ENCODE measurements around the gene ALDOB.

The ALDOB gene

DNA sequence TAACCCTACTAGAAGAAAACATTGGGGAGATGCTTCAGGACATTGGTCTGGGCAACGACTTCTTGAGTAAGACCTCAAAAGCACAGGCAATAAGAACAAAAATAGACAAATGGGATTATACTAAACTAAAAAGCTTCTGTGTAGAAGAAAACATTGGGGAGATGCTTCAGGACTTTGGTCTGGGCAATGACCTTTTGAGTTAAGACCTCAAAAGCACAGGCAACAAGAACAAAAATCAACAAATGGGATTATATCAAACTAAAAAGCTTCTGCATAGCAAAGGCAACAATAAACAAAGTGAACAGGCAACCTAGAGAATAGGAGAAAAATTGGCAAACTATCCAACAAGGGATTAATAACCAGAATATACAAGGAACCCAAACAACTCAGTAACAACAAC is 40.9 kb downstream of the ALDOB start:
- Histone ChIP-seq H4K91ac (ENCODE audit: low read depth, low read length, poor library complexity) (no peak overlapping the region), H3K18ac (ENCODE audit: low read length) (no peak overlapping the region), H3K79me1 (ENCODE audit: low read depth, low read length) (peaks cover 5% of the 10 kb centered on the region), H2AK5ac (ENCODE audit: low read depth, low read length) (no peak overlapping the region), H2BK5ac (ENCODE audit: low read length) (no peak overlapping the region), H2BK120ac (ENCODE audit: low read depth, low read length) (no peak overlapping the region), H3K27me3 (ENCODE audit: control insufficient read depth in 3 of 3, insufficient read depth in 3 of 3, low read depth in 1 of 3, low read length in 3 of 3) (no peaks in the 10 kb centered on the region), H3K4me3 (ENCODE audit: low read length in 2 of 2) (no peak overlapping the region), H3K23ac (ENCODE audit: low read depth, low read length, poor library complexity) (no peak overlapping the region), H4K8ac (ENCODE audit: low read depth, low read length) (no peak overlapping the region), H3K4ac (ENCODE audit: low read length) (no peak overlapping the region), H3K27ac (replicated peaks; ENCODE audit: low read length) (no peak overlapping the region), H3K9me3 (replicated peaks in 1 of 2; ENCODE audit: control insufficient read depth in 2 of 2, insufficient read depth in 1 of 2, low read depth in 1 of 2, low read length in 2 of 2) (peaks cover 6 to 47% of the 10 kb centered on the region in 2 donors), H3K9ac (ENCODE audit: low read depth, low read length, poor library complexity) (no peak overlapping the region), H2AFZ (ENCODE audit: low read length) (no peak overlapping the region), H3K4me1 (ENCODE audit: control insufficient read depth in 2 of 2, insufficient read depth in 1 of 2, low read depth in 1 of 2, low read length in 2 of 2) (no peaks in the 10 kb centered on the region), H3K14ac (ENCODE audit: low read length) (no peak overlapping the region), H3K36me3 (replicated peaks in 1 of 2; ENCODE audit: control insufficient read depth in 2 of 2, insufficient read depth in 2 of 2, low read length in 2 of 2) (peaks cover 4 to 50% of the 10 kb centered on the region in 2 donors), H2BK15ac (ENCODE audit: low read length) (no peak overlapping the region), H2BK12ac (ENCODE audit: low read length) (no peak overlapping the region), H3K4me2 (ENCODE audit: insufficient read depth, low read length, poor library complexity, severe bottlenecking) (no peak overlapping the region)
- no CpG with 5 or more reads among the region's 1 CpG for WGBS, 2 donors (ENCODE audit: extremely low coverage in 2 of 2, insufficient read length in 2 of 2, insufficient replicate concordance in 1 of 2)
- DNase-seq (ENCODE audit: low spot score), result no peak

DNA sequence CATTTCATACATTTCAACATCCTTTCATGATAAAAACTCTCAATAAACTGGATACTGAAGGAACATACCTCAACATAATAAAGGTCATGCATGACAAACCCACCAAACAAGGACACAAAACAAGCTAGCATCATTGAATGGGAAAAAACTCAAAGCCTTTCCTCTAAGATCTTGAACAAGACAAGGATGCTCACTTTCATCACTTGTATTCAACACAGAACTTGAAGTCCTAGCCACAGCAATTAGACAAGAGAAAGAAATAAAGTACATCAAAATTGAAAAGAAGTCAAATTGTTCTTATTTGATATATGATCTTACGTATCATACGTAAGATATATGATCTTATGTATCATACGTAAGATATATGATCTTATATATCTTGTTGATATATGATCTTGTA is 42.4 kb downstream of the ALDOB start:
- Histone ChIP-seq H3K9ac (ENCODE audit: low read depth, low read length, poor library complexity) (no peak overlapping the region), H3K4me2 (ENCODE audit: insufficient read depth, low read length, poor library complexity, severe bottlenecking) (no peak overlapping the region), H3K9me3 (replicated peaks in 1 of 2; ENCODE audit: control insufficient read depth in 2 of 2, insufficient read depth in 1 of 2, low read depth in 1 of 2, low read length in 2 of 2) (peaks cover 6 to 49% of the 10 kb centered on the region in 2 donors), H2BK120ac (ENCODE audit: low read depth, low read length) (no peak overlapping the region), H3K4ac (ENCODE audit: low read length) (no peak overlapping the region), H3K14ac (ENCODE audit: low read length) (no peak overlapping the region), H3K18ac (ENCODE audit: low read length) (no peak overlapping the region), H3K23ac (ENCODE audit: low read depth, low read length, poor library complexity) (no peak overlapping the region), H2BK5ac (ENCODE audit: low read length) (no peak overlapping the region), H2BK15ac (ENCODE audit: low read length) (no peak overlapping the region), H3K27ac (replicated peaks; ENCODE audit: low read length) (no peak overlapping the region), H2BK12ac (ENCODE audit: low read length) (no peak overlapping the region), H3K79me1 (ENCODE audit: low read depth, low read length) (peaks cover 2% of the 10 kb centered on the region), H2AK5ac (ENCODE audit: low read depth, low read length) (no peak overlapping the region), H4K8ac (ENCODE audit: low read depth, low read length) (no peak overlapping the region), H3K4me1 (ENCODE audit: control insufficient read depth in 2 of 2, insufficient read depth in 1 of 2, low read depth in 1 of 2, low read length in 2 of 2) (no peaks in the 10 kb centered on the region), H3K36me3 (replicated peaks in 1 of 2; ENCODE audit: control insufficient read depth in 2 of 2, insufficient read depth in 2 of 2, low read length in 2 of 2) (peaks cover 5 to 66% of the 10 kb centered on the region in 2 donors), H4K91ac (ENCODE audit: low read depth, low read length, poor library complexity) (no peak overlapping the region), H3K27me3 (ENCODE audit: control insufficient read depth in 3 of 3, insufficient read depth in 3 of 3, low read depth in 1 of 3, low read length in 3 of 3) (no peaks in the 10 kb centered on the region), H2AFZ (ENCODE audit: low read length) (no peak overlapping the region), H3K4me3 (ENCODE audit: low read length in 2 of 2) (no peak overlapping the region)
- no peak for DNase-seq (ENCODE audit: low spot score)
- WGBS, 2 donors (ENCODE audit: extremely low coverage in 2 of 2, insufficient read length in 2 of 2, insufficient replicate concordance in 1 of 2), result no CpG with 5 or more reads among the region's 3 CpGs

DNA sequence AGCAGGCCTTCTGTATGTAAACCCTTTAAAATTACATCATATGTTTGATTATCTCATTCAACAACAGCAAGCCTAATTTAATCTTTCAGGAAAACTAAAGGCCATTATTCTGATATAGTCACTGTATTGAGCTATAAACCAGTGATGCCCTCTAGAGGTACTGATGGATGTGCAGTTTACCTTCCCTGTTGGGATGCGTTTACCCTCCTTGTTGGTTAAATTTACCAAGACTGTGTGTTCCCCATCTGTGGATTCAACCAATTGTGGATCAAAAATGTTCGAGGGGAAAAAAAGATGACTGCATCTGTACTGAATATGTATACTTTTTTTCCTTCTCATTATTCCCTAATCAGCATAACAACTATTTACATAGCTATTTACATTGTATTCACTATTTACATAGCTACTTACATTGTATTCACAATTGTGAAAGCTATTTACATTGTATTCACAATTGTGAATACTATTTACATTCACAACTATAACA is 47.0 kb downstream of the ALDOB start:
- Histone ChIP-seq H3K4ac (ENCODE audit: low read length) (no peak overlapping the region), H2AFZ (ENCODE audit: low read length) (no peak overlapping the region), H3K23ac (ENCODE audit: low read depth, low read length, poor library complexity) (no peak overlapping the region), H3K18ac (ENCODE audit: low read length) (no peak overlapping the region), H2BK12ac (ENCODE audit: low read length) (no peak overlapping the region), H3K36me3 (replicated peaks in 1 of 2; ENCODE audit: control insufficient read depth in 2 of 2, insufficient read depth in 2 of 2, low read length in 2 of 2) (peaks cover 1 to 49% of the 10 kb centered on the region in 2 donors), H3K27me3 (ENCODE audit: control insufficient read depth in 3 of 3, insufficient read depth in 3 of 3, low read depth in 1 of 3, low read length in 3 of 3) (no peaks in the 10 kb centered on the region), H3K9ac (ENCODE audit: low read depth, low read length, poor library complexity) (no peak overlapping the region), H3K27ac (replicated peaks; ENCODE audit: low read length) (no peak overlapping the region), H4K91ac (ENCODE audit: low read depth, low read length, poor library complexity) (no peak overlapping the region), H4K8ac (ENCODE audit: low read depth, low read length) (no peak overlapping the region), H2BK15ac (ENCODE audit: low read length) (no peak overlapping the region), H3K9me3 (replicated peaks in 1 of 2; ENCODE audit: control insufficient read depth in 2 of 2, insufficient read depth in 1 of 2, low read depth in 1 of 2, low read length in 2 of 2) (peaks cover 2 to 48% of the 10 kb centered on the region in 2 donors), H3K14ac (ENCODE audit: low read length) (no peak overlapping the region), H2BK120ac (ENCODE audit: low read depth, low read length) (no peak overlapping the region), H3K4me3 (ENCODE audit: low read length in 2 of 2) (no peak overlapping the region), H2BK5ac (ENCODE audit: low read length) (no peak overlapping the region), H3K4me2 (ENCODE audit: insufficient read depth, low read length, poor library complexity, severe bottlenecking) (no peak overlapping the region), H3K4me1 (ENCODE audit: control insufficient read depth in 2 of 2, insufficient read depth in 1 of 2, low read depth in 1 of 2, low read length in 2 of 2) (no peaks in the 10 kb centered on the region), H3K79me1 (ENCODE audit: low read depth, low read length) (no peaks in the 10 kb centered on the region), H2AK5ac (ENCODE audit: low read depth, low read length) (no peak overlapping the region)
- DNase-seq (ENCODE audit: low spot score), result no peak
- no CpG with 5 or more reads among the region's 2 CpGs for WGBS, 2 donors (ENCODE audit: extremely low coverage in 2 of 2, insufficient read length in 2 of 2, insufficient replicate concordance in 1 of 2)

DNA sequence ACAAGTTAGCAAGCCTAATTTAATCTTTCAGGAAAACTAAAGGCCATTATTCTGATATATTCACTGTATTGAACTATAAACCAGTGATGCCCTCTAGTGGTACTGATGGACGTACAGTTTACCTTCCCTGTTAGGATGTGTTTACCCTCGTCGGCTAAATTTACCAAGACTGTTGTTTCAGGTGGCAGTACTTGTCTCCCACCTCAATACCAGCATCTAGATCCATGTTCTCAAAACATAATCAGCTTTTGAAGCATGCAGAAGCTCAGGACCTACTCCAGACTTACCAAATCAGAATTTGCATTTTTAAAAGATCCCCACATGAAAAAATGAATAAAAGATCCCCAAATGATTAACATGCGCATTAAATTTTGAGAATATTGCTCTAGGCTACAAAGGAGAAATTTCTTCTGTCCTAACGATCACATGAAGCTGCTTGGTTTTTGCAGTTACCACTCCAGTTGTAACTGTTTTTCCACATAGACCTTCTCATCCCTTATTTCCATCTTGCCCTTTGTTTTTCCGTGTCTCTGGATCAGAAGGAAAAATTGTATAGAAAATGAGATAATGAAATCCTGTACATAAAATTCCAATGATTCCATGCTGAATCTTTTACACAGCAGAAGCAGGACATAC is 47.6 kb downstream of the ALDOB start:
- Histone ChIP-seq H3K27ac (replicated peaks; ENCODE audit: low read length) (no peak overlapping the region), H2AFZ (ENCODE audit: low read length) (no peak overlapping the region), H3K14ac (ENCODE audit: low read length) (no peak overlapping the region), H4K91ac (ENCODE audit: low read depth, low read length, poor library complexity) (no peak overlapping the region), H3K4me1 (ENCODE audit: control insufficient read depth in 2 of 2, insufficient read depth in 1 of 2, low read depth in 1 of 2, low read length in 2 of 2) (no peaks in the 10 kb centered on the region), H3K23ac (ENCODE audit: low read depth, low read length, poor library complexity) (no peak overlapping the region), H3K4ac (ENCODE audit: low read length) (no peak overlapping the region), H2BK12ac (ENCODE audit: low read length) (no peak overlapping the region), H4K8ac (ENCODE audit: low read depth, low read length) (no peak overlapping the region), H3K27me3 (ENCODE audit: control insufficient read depth in 3 of 3, insufficient read depth in 3 of 3, low read depth in 1 of 3, low read length in 3 of 3) (no peaks in the 10 kb centered on the region), H3K9me3 (replicated peaks in 1 of 2; ENCODE audit: control insufficient read depth in 2 of 2, insufficient read depth in 1 of 2, low read depth in 1 of 2, low read length in 2 of 2) (peaks cover 0 to 43% of the 10 kb centered on the region in 2 donors), H3K79me1 (ENCODE audit: low read depth, low read length) (no peaks in the 10 kb centered on the region), H2BK15ac (ENCODE audit: low read length) (no peak overlapping the region), H3K9ac (ENCODE audit: low read depth, low read length, poor library complexity) (no peak overlapping the region), H3K36me3 (replicated peaks in 1 of 2; ENCODE audit: control insufficient read depth in 2 of 2, insufficient read depth in 2 of 2, low read length in 2 of 2) (peaks cover 1 to 49% of the 10 kb centered on the region in 2 donors), H2AK5ac (ENCODE audit: low read depth, low read length) (no peak overlapping the region), H2BK120ac (ENCODE audit: low read depth, low read length) (no peak overlapping the region), H3K18ac (ENCODE audit: low read length) (no peak overlapping the region), H2BK5ac (ENCODE audit: low read length) (no peak overlapping the region), H3K4me3 (ENCODE audit: low read length in 2 of 2) (no peak overlapping the region), H3K4me2 (ENCODE audit: insufficient read depth, low read length, poor library complexity, severe bottlenecking) (no peak overlapping the region)
- DNase-seq (ENCODE audit: low spot score), result no peak
- no CpG with 5 or more reads among the region's 6 CpGs for WGBS, 2 donors (ENCODE audit: extremely low coverage in 2 of 2, insufficient read length in 2 of 2, insufficient replicate concordance in 1 of 2)
